Endothelial cell of umbilical vein (primary cell): Measurements from ENCODE around the gene DAZAP1.

Experiments
- CTCF ChIP-seq, 2 donors: IDR thresholded peaks; 1 replicate in 1 of 2; 2 replicates in 1 of 2; pipeline ENCODE4 v1.5.1; 2011; ENCODE audit warnings: low read length in 2 of 2, mild to moderate bottlenecking in 2 of 2, moderate library complexity in 2 of 2, control low read depth in 1 of 2, inconsistent platforms in 1 of 2, low read depth in 1 of 2; ENCODE audit not compliant: insufficient read depth in 1 of 2; ENCODE audit errors: extremely low read depth in 1 of 2
- EZH2 ChIP-seq: IDR thresholded peaks from 2 replicates; pipeline ENCODE4 v1.6.1; 2012; ENCODE audit warnings: borderline replicate concordance, low read depth, mild to moderate bottlenecking, moderate library complexity, low read length, inconsistent platforms; ENCODE audit not compliant: severe bottlenecking
- MAX ChIP-seq: IDR thresholded peaks from 2 replicates; pipeline ENCODE4 v1.6.1; 2011; ENCODE audit not compliant: insufficient read depth, insufficient read length
- POLR2AphosphoS5 ChIP-seq: IDR thresholded peaks from 2 replicates; pipeline ENCODE4 v1.6.1; 2012; ENCODE audit warnings: low read depth, mild to moderate bottlenecking, control low read depth, low read length, moderate library complexity; ENCODE audit not compliant: insufficient read depth

GRCh38 chr19:1474765-1475351 lies 67.5 kb downstream of the DAZAP1 start:
- TF ChIP-seq CTCF (IDR thresholded peaks at IDR 0.05; ENCODE audit: extremely low read depth in 1 of 2, insufficient read depth in 1 of 2, low read depth in 1 of 2, low read length in 2 of 2), result no peak
- no peak for TF ChIP-seq MAX
- no peak for TF ChIP-seq EZH2
- no peak for TF ChIP-seq POLR2AphosphoS5
